Tibial nerve (tissue), 3 donors: ENCODE measurements around the gene REG3A.

ENCODE experiments used
- CTCF ChIP-seq, 5 experiments: fragments of 200-600 bp in 3 of 5; fragments of 450-650 bp in 2 of 5; sonication (generic) in 3 of 5; IDR thresholded peaks; one replicate each; pipeline ENCODE4 v1.5.1; 2016 to 2019; ENCODE audit warnings: antibody characterized with exemption in 5 of 5, mild to moderate bottlenecking in 3 of 5, moderate library complexity in 2 of 5
- POLR2A ChIP-seq, 2 donors: fragments of 450-650 bp; IDR thresholded peaks; one replicate each; pipeline ENCODE4 v1.6.1; 2017; ENCODE audit warnings: antibody characterized with exemption in 2 of 2, mild to moderate bottlenecking in 2 of 2, moderate library complexity in 2 of 2

- TF ChIP-seq CTCF (IDR thresholded peaks at IDR 0.05) (no peak), POLR2A (IDR thresholded peaks at IDR 0.05) (no peak)
Measured at GRCh38 chr2:79189465-79189864, 29.9 kb upstream of the REG3A start.
